Measurements from ENCODE around the gene XXYLT1.
A peak's percentile ranks its signal among the peaks of the same experiment; 100 is the strongest.
"Not testable (repeated sequence)": the region's sequence is repeated elsewhere in the genome, so short reads cannot be mapped to it uniquely, and the experiment has no call there.

XXYLT1 gene

GRCh38 chr3:195227871-195228270 lies 43.1 kb downstream of the XXYLT1 start:
- H3K9me3 Mint-ChIP-seq, result peaks cover 3% of the 10 kb centered on the region
- ATAC-seq (no peak), DNase-seq (ENCODE audit: low spot score in 2 of 2) (no peak)
- no peak overlapping the region for H3K4me3 Mint-ChIP-seq
- H3K4me1 Mint-ChIP-seq, result peaks cover 13% of the 10 kb centered on the region
- peak overlapping the region; percentile 8 for H3K27ac Mint-ChIP-seq
- peaks cover 3% of the 10 kb centered on the region for H3K36me3 Mint-ChIP-seq

- peaks cover 13% of the 10 kb centered on the region for H3K4me1 Mint-ChIP-seq
- peaks cover 5% of the 10 kb centered on the region for H3K36me3 Mint-ChIP-seq
- no peak overlapping the region for H3K4me3 Mint-ChIP-seq
- no peak for DNase-seq (ENCODE audit: low spot score in 2 of 2)
- H3K27ac Mint-ChIP-seq, result peak overlapping the region; percentile 26
- ATAC-seq, result peak; percentile 58
- no peaks in the 10 kb centered on the region for H3K9me3 Mint-ChIP-seq
These were observed 44.0 kb downstream of the XXYLT1 start for GRCh38 chr3:195226900-195227447.

- Mint-ChIP-seq H3K36me3 (peaks cover 5% of the 10 kb centered on the region), H3K4me1 (peaks cover 13% of the 10 kb centered on the region), H3K4me3 (no peak overlapping the region), H3K27ac (peak overlapping the region; percentile 26), H3K9me3 (no peaks in the 10 kb centered on the region)
- no peak for ATAC-seq
- DNase-seq (ENCODE audit: low spot score in 2 of 2), result no peak
These were observed 44.5 kb downstream of the XXYLT1 start for GRCh38 chr3:195226445-195226844.

- H3K4me1 Mint-ChIP-seq, result peaks cover 19% of the 10 kb centered on the region
- DNase-seq (ENCODE audit: low spot score in 2 of 2) (no peak), ATAC-seq (no peak)
- no peak overlapping the region for H3K4me3 Mint-ChIP-seq
- no peaks in the 10 kb centered on the region for H3K9me3 Mint-ChIP-seq
- H3K36me3 Mint-ChIP-seq, result peaks cover 5% of the 10 kb centered on the region
- H3K27ac Mint-ChIP-seq, result no peak overlapping the region
These were observed 45.9 kb downstream of the XXYLT1 start for GRCh38 chr3:195224980-195225580.

GRCh38 chr3:195224156-195224979 lies 46.6 kb downstream of the XXYLT1 start:
- H3K4me3 Mint-ChIP-seq, result no peak overlapping the region
- H3K27ac Mint-ChIP-seq, result no peak overlapping the region
- H3K36me3 Mint-ChIP-seq, result peaks cover 5% of the 10 kb centered on the region
- DNase-seq (ENCODE audit: low spot score in 2 of 2), result no peak
- no peak for ATAC-seq
- peaks cover 19% of the 10 kb centered on the region for H3K4me1 Mint-ChIP-seq
- H3K9me3 Mint-ChIP-seq, result no peaks in the 10 kb centered on the region

GRCh38 chr3:195221876-195222617 lies 48.9 kb downstream of the XXYLT1 start:
- no peak overlapping the region for H3K4me3 Mint-ChIP-seq
- H3K27ac Mint-ChIP-seq, result no peak overlapping the region

GRCh38 chr3:195221015-195221853 lies 49.7 kb downstream of the XXYLT1 start:
- ATAC-seq, result no peak
- H3K27ac Mint-ChIP-seq, result peak overlapping the region; percentile 58
- no peaks in the 10 kb centered on the region for H3K9me3 Mint-ChIP-seq
- peaks cover 6% of the 10 kb centered on the region for H3K4me1 Mint-ChIP-seq
- H3K4me3 Mint-ChIP-seq, result no peak overlapping the region
- no peak for DNase-seq (ENCODE audit: low spot score in 2 of 2)
- H3K36me3 Mint-ChIP-seq, result peaks cover 5% of the 10 kb centered on the region

More at GRCh38 chr3:195221876-195222617, 48.9 kb downstream of the XXYLT1 start:
- Mint-ChIP-seq H3K36me3 (peaks cover 5% of the 10 kb centered on the region), H3K4me1 (peaks cover 14% of the 10 kb centered on the region), H3K9me3 (no peaks in the 10 kb centered on the region)
- no peak for ATAC-seq
- DNase-seq (ENCODE audit: low spot score in 2 of 2), result no peak

- Mint-ChIP-seq H3K4me3 (no peak overlapping the region), H3K36me3 (peaks cover 5% of the 10 kb centered on the region), H3K9me3 (no peaks in the 10 kb centered on the region), H3K4me1 (peaks cover 6% of the 10 kb centered on the region), H3K27ac (no peak overlapping the region)
- ATAC-seq, result no peak
- DNase-seq (ENCODE audit: low spot score in 2 of 2), result no peak
These were observed 51.4 kb downstream of the XXYLT1 start for GRCh38 chr3:195219351-195220230.

- not testable (repeated sequence) for H3K4me1 Mint-ChIP-seq; H3K4me3 Mint-ChIP-seq; DNase-seq (ENCODE audit: low spot score in 2 of 2); H3K27ac Mint-ChIP-seq; H3K36me3 Mint-ChIP-seq; H3K9me3 Mint-ChIP-seq; ATAC-seq
These were observed 52.6 kb downstream of the XXYLT1 start for GRCh38 chr3:195218331-195218730.

- not testable (repeated sequence) for ATAC-seq; H3K36me3 Mint-ChIP-seq; H3K4me3 Mint-ChIP-seq; H3K9me3 Mint-ChIP-seq; H3K4me1 Mint-ChIP-seq; DNase-seq (ENCODE audit: low spot score in 2 of 2); H3K27ac Mint-ChIP-seq
These were observed 55.4 kb downstream of the XXYLT1 start for GRCh38 chr3:195215576-195215975.

GRCh38 chr3:195214381-195214780 lies 56.6 kb downstream of the XXYLT1 start:
- Mint-ChIP-seq H3K4me3 (no peak overlapping the region), H3K4me1 (peaks cover 12% of the 10 kb centered on the region), H3K27ac (no peak overlapping the region), H3K36me3 (no peaks in the 10 kb centered on the region), H3K9me3 (no peaks in the 10 kb centered on the region)
- ATAC-seq (no peak), DNase-seq (ENCODE audit: low spot score in 2 of 2) (no peak)

- H3K4me3 Mint-ChIP-seq, result no peak overlapping the region
- H3K4me1 Mint-ChIP-seq, result peaks cover 12% of the 10 kb centered on the region
- DNase-seq (ENCODE audit: low spot score in 2 of 2) (no peak), ATAC-seq (no peak)
- no peak overlapping the region for H3K27ac Mint-ChIP-seq
- H3K9me3 Mint-ChIP-seq, result no peaks in the 10 kb centered on the region
- H3K36me3 Mint-ChIP-seq, result no peaks in the 10 kb centered on the region
These were observed 57.2 kb downstream of the XXYLT1 start for GRCh38 chr3:195213639-195214315.

GRCh38 chr3:195212749-195213375 lies 58.1 kb downstream of the XXYLT1 start:
- ATAC-seq (no peak), DNase-seq (ENCODE audit: low spot score in 2 of 2) (no peak)
- Mint-ChIP-seq H3K27ac (no peak overlapping the region), H3K4me3 (no peak overlapping the region), H3K4me1 (peaks cover 20% of the 10 kb centered on the region), H3K9me3 (no peaks in the 10 kb centered on the region), H3K36me3 (no peaks in the 10 kb centered on the region)
